CD14-positive monocyte (primary cell): ENCODE results near the gene CDKN2A. TPM values are rescaled to one million over a fixed set of nuclear protein-coding genes. Genes with fewer than 3 reads are reported as not detected.

Experiments
- DNase-seq, 3 donors: peaks; one replicate each; pipeline ENCODE4 v3.0.0-alpha.2; 2011 to 2022
- H2AFZ ChIP-seq: 2 replicates; pipeline ENCODE4 v1.6.0; 2012; ENCODE audit warnings: mild to moderate bottlenecking, low read depth, low read length, inconsistent platforms; ENCODE audit not compliant: insufficient read depth, poor library complexity, severe bottlenecking
- H3K27ac ChIP-seq, 2 donors: 1 replicate in 1 of 2; 2 replicates in 1 of 2; pipeline ENCODE4 v1.5.1; 2012 to 2013; ENCODE audit warnings: low read length in 2 of 2, control low read depth in 1 of 2, inconsistent platforms in 1 of 2, low read depth in 1 of 2, mild to moderate bottlenecking in 1 of 2
- H3K27me3 ChIP-seq, 2 donors: one replicate each; pipeline versions ENCODE4 v1.6.0 to v1.6.1; 2011 to 2013; ENCODE audit warnings: low read length in 2 of 2; ENCODE audit not compliant: control insufficient read depth in 2 of 2, insufficient read depth in 2 of 2
- H3K36me3 ChIP-seq, 2 donors: replicated peaks in 1 of 2; 1 replicate in 1 of 2; 2 replicates in 1 of 2; pipeline versions ENCODE4 v1.5.1 to v1.6.1; 2012 to 2013; ENCODE audit warnings: low read length in 2 of 2, control low read depth in 1 of 2, inconsistent platforms in 1 of 2, mild to moderate bottlenecking in 1 of 2; ENCODE audit not compliant: insufficient read depth in 2 of 2, control insufficient read depth in 1 of 2
- H3K4me1 ChIP-seq, 2 donors: 1 replicate in 1 of 2; 2 replicates in 1 of 2; pipeline versions ENCODE4 v1.5.1 to v1.6.1; 2012 to 2013; ENCODE audit warnings: low read length in 2 of 2, control low read depth in 1 of 2, inconsistent platforms in 1 of 2, mild to moderate bottlenecking in 1 of 2, moderate library complexity in 1 of 2; ENCODE audit not compliant: insufficient read depth in 2 of 2, control insufficient read depth in 1 of 2
- H3K4me2 ChIP-seq: replicated peaks from 2 replicates; pipeline ENCODE3; 2012; ENCODE audit warnings: low read length, moderate library complexity, mild to moderate bottlenecking; ENCODE audit not compliant: poor library complexity, severe bottlenecking; ENCODE audit errors: extremely low read depth
- H3K4me3 ChIP-seq, 3 experiments: fragments of 200-600 bp in 1 of 3; sonication (generic) in 1 of 3; replicated peaks in 1 of 3; 1 replicate in 2 of 3; 2 replicates in 1 of 3; pipeline ENCODE4 v1.5.1; 2011 to 2013; ENCODE audit warnings: low read length in 3 of 3, mild to moderate bottlenecking in 3 of 3, control low read depth in 2 of 3, low read depth in 2 of 3, inconsistent platforms in 1 of 3, moderate library complexity in 1 of 3
- H3K79me2 ChIP-seq: 2 replicates; pipeline ENCODE4 v1.6.0; 2012; ENCODE audit warnings: mild to moderate bottlenecking, control low read depth, inconsistent platforms, low read length, moderate library complexity; ENCODE audit not compliant: insufficient read depth
- H3K9ac ChIP-seq: 2 replicates; pipeline ENCODE4 v1.6.0; 2017; ENCODE audit warnings: low read length, mild to moderate bottlenecking; ENCODE audit not compliant: insufficient read depth, poor library complexity, severe bottlenecking
- H3K9me3 ChIP-seq, 2 donors: replicated peaks in 1 of 2; 1 replicate in 1 of 2; 2 replicates in 1 of 2; pipeline versions ENCODE4 v1.5.1 to v1.6.1; 2012 to 2013; ENCODE audit warnings: low read length in 2 of 2, control low read depth in 1 of 2; ENCODE audit not compliant: control insufficient read depth in 1 of 2, insufficient read depth in 1 of 2
- H4K20me1 ChIP-seq: 2 replicates; pipeline ENCODE4 v1.6.0; 2012; ENCODE audit warnings: mild to moderate bottlenecking, low read length, control low read depth, moderate library complexity; ENCODE audit not compliant: insufficient read depth
- H3K27ac Mint-ChIP-seq, 7 donors: one replicate each; pipeline ENCODE4 v1.8.0; 2020; ENCODE audit warnings: mild to moderate bottlenecking in 7 of 7, mixed read lengths in 7 of 7, moderate library complexity in 6 of 7, inconsistent platforms in 2 of 7
- H3K27me3 Mint-ChIP-seq, 3 donors: one replicate each; pipeline ENCODE4 v1.8.0; 2021 to 2022; ENCODE audit warnings: low read depth in 3 of 3, mild to moderate bottlenecking in 3 of 3, mixed read lengths in 3 of 3, moderate library complexity in 3 of 3, inconsistent platforms in 1 of 3
- H3K36me3 Mint-ChIP-seq, 2 donors: one replicate each; pipeline ENCODE4 v1.8.0; 2020; ENCODE audit warnings: mixed read lengths in 2 of 2, inconsistent platforms in 1 of 2, mild to moderate bottlenecking in 1 of 2
- H3K4me1 Mint-ChIP-seq: one replicate; pipeline ENCODE4 v1.8.0; 2020; ENCODE audit warnings: mild to moderate bottlenecking, mixed read lengths
- H3K4me3 Mint-ChIP-seq, 2 donors: one replicate each; pipeline ENCODE4 v1.8.0; 2020; ENCODE audit warnings: mild to moderate bottlenecking in 2 of 2, mixed read lengths in 2 of 2, moderate library complexity in 1 of 2
- H3K9me3 Mint-ChIP-seq, 7 donors: one replicate each; pipeline ENCODE4 v1.8.0; 2020 to 2022; ENCODE audit warnings: mixed read lengths in 7 of 7, mild to moderate bottlenecking in 6 of 7, moderate library complexity in 6 of 7, inconsistent platforms in 2 of 7
- CTCF ChIP-seq: fragments of 200-600 bp; IDR thresholded peaks from one replicate; pipeline ENCODE4 v1.8.0; 2022; ENCODE audit warnings: antibody characterized with exemption, mild to moderate bottlenecking
- WGBS: methylation state at CpG from one replicate; pipeline ENCODE4 v1.1.5; 2013; ENCODE audit warnings: missing lambda C conversion rate; ENCODE audit not compliant: insufficient coverage; 5-methylcytosine and 5-hydroxymethylcytosine counted together
- intact Hi-C, 2 donors: fragments of 100-400 bp; cut with micrococcal nuclease; formaldehyde crosslinking; loops; one replicate each; pipeline versions ENCODE4 v1.15.0 to v1.15.1; 2023
- polyA plus RNA-seq, 3 donors: library from polyadenylated mRNA; depleted of rRNA in 1 of 3; unstranded in 2 of 3; stranded (reverse) in 1 of 3; fragments of 300-500 nt in 2 of 3; fragments of >200 nt in 1 of 3; fragmentation: Illumina TruSeq in 2 of 3; gene quantifications; 1 replicate in 2 of 3; 2 replicates in 1 of 3; pipeline ENCODE4 v1.2.3, GENCODE V29; 2012 to 2021

Gene CDKN2A
- polyA plus RNA-seq, 3 donors, result 0.86 to 1.6 (median 1.1) TPM

- TF ChIP-seq CTCF, result no peak
- Histone ChIP-seq H3K36me3 (no peaks in the 10 kb centered on the region), H3K4me2 (no peak overlapping the region), H2AFZ (no peak overlapping the region), H3K27ac (no peak overlapping the region), H3K4me1 (peaks cover 10 to 24% of the 10 kb centered on the region in 2 donors), H3K9me3 (peaks cover 0 to 11% of the 10 kb centered on the region in 2 donors), H3K27me3 (peaks cover 45 to 67% of the 10 kb centered on the region in 2 donors), H3K9ac (no peak overlapping the region), H3K4me3 (no peak overlapping the region), H4K20me1 (peaks cover 18% of the 10 kb centered on the region), H3K79me2 (no peaks in the 10 kb centered on the region)
- Mint-ChIP-seq H3K4me1 (peaks cover 22% of the 10 kb centered on the region), H3K4me3 (peak overlapping the region in 1 of 2 donors; percentile 75), H3K27ac (no peak overlapping the region), H3K36me3 (peaks cover 4 to 8% of the 10 kb centered on the region in 2 donors), H3K27me3 (peaks cover 40 to 64% (median 51%) of the 10 kb centered on the region in 3 donors), H3K9me3 (peaks cover 0 to 9% (median 3%) of the 10 kb centered on the region in 7 donors)
- intact Hi-C loops, result no loop called here
- DNase-seq, result no peak
- WGBS, result 5% methylated on average over 9 of the region's 13 CpGs
Measured at GRCh38 chr9:22010866-22011625, 16.9 kb upstream of the CDKN2A start.

- peaks cover 0 to 24% (median 10%) of the 10 kb centered on the region in 7 donors for H3K9me3 Mint-ChIP-seq
- H3K4me3 ChIP-seq, result peak overlapping the region; percentile 78 to 99 (median 97)
- peak overlapping the region in 3 of 7 donors; percentile 28 to 53 (median 45) for H3K27ac Mint-ChIP-seq
- H3K4me2 ChIP-seq, result peak overlapping the region; percentile 95
- intact Hi-C loops, result loop anchor here (5.0 kb wide), 2 partner anchors 42 to 197 kb away; no protein-coding TSS in a partner anchor
- TF ChIP-seq CTCF, result no peak
- H3K36me3 ChIP-seq, result no peaks in the 10 kb centered on the region
- H3K9me3 ChIP-seq, result peaks cover 0 to 23% of the 10 kb centered on the region in 2 donors
- WGBS, result 0% methylated on average over 1 of the region's 6 CpGs
- H2AFZ ChIP-seq, result peak overlapping the region; percentile 96
- H3K4me1 ChIP-seq, result peaks cover 22 to 35% of the 10 kb centered on the region in 2 donors
- peaks cover 61 to 83% of the 10 kb centered on the region in 2 donors for H3K27me3 ChIP-seq
- peaks cover 55 to 79% (median 66%) of the 10 kb centered on the region in 3 donors for H3K27me3 Mint-ChIP-seq
- H3K4me1 Mint-ChIP-seq, result peaks cover 36% of the 10 kb centered on the region
- peak overlapping the region; percentile 86 for H3K9ac ChIP-seq
- H3K36me3 Mint-ChIP-seq, result peaks cover 19 to 20% of the 10 kb centered on the region in 2 donors
- no peaks in the 10 kb centered on the region for H3K79me2 ChIP-seq
- H3K27ac ChIP-seq, result peak overlapping the region in 1 of 2 donors; percentile 81
- H3K4me3 Mint-ChIP-seq, result peak overlapping the region; percentile 95 to 96
- no peak for DNase-seq
- H4K20me1 ChIP-seq, result peaks cover 33% of the 10 kb centered on the region
Measured at GRCh38 chr9:22009506-22009867, 15.3 kb upstream of the CDKN2A start.
